ENCODE measurements around the gene DEDD. TPM values are rescaled to one million over a fixed set of nuclear protein-coding genes. Genes with fewer than 3 reads are reported as not detected.
A peak's percentile ranks its signal among the peaks of the same experiment; 100 is the strongest.

DEDD gene
- total RNA-seq, 1 experiment from 2014 or later: 29.8 TPM

GRCh38 chr1:161072751-161073449, 59.6 kb downstream of the DEDD start:
- POLR2A ChIA-PET (ENCODE audit: unreplicated experiment): interaction anchor here (0.6 kb wide), 1 partner anchor 653 kb away, joined by 6 read pairs; no protein-coding TSS in a partner anchor
- CTCF ChIA-PET: no interaction called here
- no peak overlapping the region for H3K27ac ChIP-seq
- H4K20me1 ChIP-seq (ENCODE audit: insufficient read depth): no peaks in the 10 kb centered on the region
- no peaks in the 10 kb centered on the region for H3K9me3 ChIP-seq (ENCODE audit: insufficient read depth, low read depth)
- H3K4me2 ChIP-seq: no peak overlapping the region
- intact Hi-C loops (cut with micrococcal nuclease; ENCODE audit: unreplicated experiment): loop anchor here (1.0 kb wide), 1 partner anchor 24 kb away; no protein-coding TSS in a partner anchor
- BruUV-seq (replicated peaks): no TSS peak
- H3K4me3 ChIP-seq: no peak overlapping the region
- no peak overlapping the region for H2AFZ ChIP-seq
- TF ChIP-seq CTCF (conservative IDR thresholded peaks at IDR 0.05): no peak
- TF ChIP-seq EZH2 (IDR thresholded peaks at IDR 0.05; ENCODE audit: low read depth): no peak
- H3K9me2 ChIP-seq (ENCODE audit: insufficient read depth): no peaks in the 10 kb centered on the region
- no peaks in the 10 kb centered on the region; the same call in none of the 2 replicates for H3F3A ChIP-seq (ENCODE audit: insufficient read depth, low read depth)
- DNase-seq: no peak
- H3K36me3 ChIP-seq (ENCODE audit: low read depth): no peaks in the 10 kb centered on the region
- no peaks in the 10 kb centered on the region for H3K27me3 ChIP-seq (ENCODE audit: insufficient read depth, low read depth)
- H3K79me2 ChIP-seq (ENCODE audit: low read depth): no peaks in the 10 kb centered on the region
- no peaks in the 10 kb centered on the region for H3K4me1 ChIP-seq (replicated peaks; ENCODE audit: insufficient read depth)

GRCh38 chr1:161071886-161072371, 60.5 kb downstream of the DEDD start:
- intact Hi-C loops (cut with micrococcal nuclease; ENCODE audit: unreplicated experiment): loop anchor here (1.0 kb wide), 1 partner anchor 25 kb away; no protein-coding TSS in a partner anchor
- Histone ChIP-seq H3K4me1 (replicated peaks; ENCODE audit: insufficient read depth) (no peaks in the 10 kb centered on the region), H3K9me2 (ENCODE audit: insufficient read depth) (no peaks in the 10 kb centered on the region), H3F3A (ENCODE audit: insufficient read depth, low read depth) (no peaks in the 10 kb centered on the region; the same call in none of the 2 replicates), H2AFZ (no peak overlapping the region), H3K79me2 (ENCODE audit: low read depth) (no peaks in the 10 kb centered on the region), H3K27ac (no peak overlapping the region), H4K20me1 (ENCODE audit: insufficient read depth) (no peaks in the 10 kb centered on the region), H3K36me3 (ENCODE audit: low read depth) (no peaks in the 10 kb centered on the region), H3K27me3 (ENCODE audit: insufficient read depth, low read depth) (no peaks in the 10 kb centered on the region), H3K4me2 (no peak overlapping the region), H3K4me3 (no peak overlapping the region), H3K9me3 (ENCODE audit: insufficient read depth, low read depth) (no peaks in the 10 kb centered on the region)
- DNase-seq: peak in 1 of 2 experiments; percentile 50
- no TSS peak for BruUV-seq (replicated peaks)
- POLR2A ChIA-PET (ENCODE audit: unreplicated experiment): interaction anchor here (0.7 kb wide), 1 partner anchor 17 kb away, joined by 3 read pairs; the partner anchor contains the start of gene NECTIN4
- TF ChIP-seq EZH2 (IDR thresholded peaks at IDR 0.05; ENCODE audit: low read depth): no peak
- TF ChIP-seq CTCF (conservative IDR thresholded peaks at IDR 0.05): peak; percentile 79
- CTCF ChIA-PET: interaction anchor here (0.6 to 1.0 kb wide), 4 partner anchors 25 to 36 kb away, joined by 3 to 6 read pairs (median 4); no protein-coding TSS in a partner anchor

Other genes with a start within 250 kb of the DEDD start
- not detected in 2 replicates for gene ITLN1, start 247.5 kb downstream of the DEDD start, total RNA-seq (2021)
- not detected in 2 replicates for gene ITLN2, start 177.9 kb downstream of the DEDD start, total RNA-seq (2021)
- gene F11R, start 111.5 kb downstream of the DEDD start, total RNA-seq (2021): 99.9 and 117 TPM in 2 replicates
- 51.4 and 70.8 TPM in 2 replicates for gene TSTD1, start 93.7 kb downstream of the DEDD start, total RNA-seq (2021)
- 34.8 and 43.2 TPM in 2 replicates for gene USF1, start 86.7 kb downstream of the DEDD start, total RNA-seq (2021)
- 0.46 and 0.65 TPM in 2 replicates for gene ARHGAP30, start 62.8 kb downstream of the DEDD start, total RNA-seq (2021)
- gene NECTIN4, start 43.1 kb downstream of the DEDD start, total RNA-seq (2021): 8.8 and 9.0 TPM in 2 replicates
- gene KLHDC9, start 34.3 kb downstream of the DEDD start, total RNA-seq (2021): 5.6 and 7.4 TPM in 2 replicates
- 68.2 and 74.4 TPM in 2 replicates for gene PFDN2, start 14.6 kb downstream of the DEDD start, total RNA-seq (2021)
- 25.9 and 26.8 TPM in 2 replicates for gene NIT1, start 14.6 kb downstream of the DEDD start, total RNA-seq (2021)
- 74.2 and 74.9 TPM in 2 replicates for gene UFC1, start 21.3 kb upstream of the DEDD start, total RNA-seq (2021)
- 32.3 and 34.8 TPM in 2 replicates for gene USP21, start 26.8 kb upstream of the DEDD start, total RNA-seq (2021)
- 23.1 and 26.4 TPM in 2 replicates for gene PPOX, start 33.8 kb upstream of the DEDD start, total RNA-seq (2021)
- 35.5 and 47.8 TPM in 2 replicates for gene B4GALT3, start 44.8 kb upstream of the DEDD start, total RNA-seq (2021)
- 0.08 TPM in 1 of 2 replicates, not detected in the other for gene ADAMTS4, start 66.4 kb upstream of the DEDD start, total RNA-seq (2021)
- gene NDUFS2, start 69.7 kb upstream of the DEDD start, total RNA-seq (2021): 99.5 and 107 TPM in 2 replicates
- gene FCER1G, start 82.6 kb upstream of the DEDD start, total RNA-seq (2021): 1.3 TPM in 1 of 2 replicates, not detected in the other
- gene APOA2, start 91.0 kb upstream of the DEDD start, total RNA-seq (2021): not detected in 2 replicates
- gene TOMM40L, start 93.4 kb upstream of the DEDD start, total RNA-seq (2021): 4.3 and 6.7 TPM in 2 replicates
- gene NR1I3, start 105.5 kb upstream of the DEDD start, total RNA-seq (2021): not detected in 2 replicates
- not detected in 2 replicates for gene PCP4L1, start 126.1 kb upstream of the DEDD start, total RNA-seq (2021)
- 0.39 and 0.43 TPM in 2 replicates for gene MPZ, start 177.3 kb upstream of the DEDD start, total RNA-seq (2021)
- gene SDHC, start 181.7 kb upstream of the DEDD start, total RNA-seq (2021): 215 and 216 TPM in 2 replicates
- gene CFAP126, start 235.2 kb upstream of the DEDD start, total RNA-seq (2021): 1.5 TPM in 1 of 2 replicates, not detected in the other

All from PC-9 (cell line).